HG03159 (cell line): Measurements from ENCODE around the gene WNT2.
"Not testable (repeated sequence)": the region's sequence is repeated elsewhere in the genome, so short reads cannot be mapped to it uniquely, and the experiment has no call there.

ENCODE experiments used
- ATAC-seq: cut with Tn5 transposase; IDR thresholded peaks from one replicate; pipeline ENCODE4 v1.9.1; 2021; ENCODE audit warnings: mild to moderate bottlenecking, moderate library complexity; ENCODE audit not compliant: unreplicated experiment

The WNT2 gene

DNA sequence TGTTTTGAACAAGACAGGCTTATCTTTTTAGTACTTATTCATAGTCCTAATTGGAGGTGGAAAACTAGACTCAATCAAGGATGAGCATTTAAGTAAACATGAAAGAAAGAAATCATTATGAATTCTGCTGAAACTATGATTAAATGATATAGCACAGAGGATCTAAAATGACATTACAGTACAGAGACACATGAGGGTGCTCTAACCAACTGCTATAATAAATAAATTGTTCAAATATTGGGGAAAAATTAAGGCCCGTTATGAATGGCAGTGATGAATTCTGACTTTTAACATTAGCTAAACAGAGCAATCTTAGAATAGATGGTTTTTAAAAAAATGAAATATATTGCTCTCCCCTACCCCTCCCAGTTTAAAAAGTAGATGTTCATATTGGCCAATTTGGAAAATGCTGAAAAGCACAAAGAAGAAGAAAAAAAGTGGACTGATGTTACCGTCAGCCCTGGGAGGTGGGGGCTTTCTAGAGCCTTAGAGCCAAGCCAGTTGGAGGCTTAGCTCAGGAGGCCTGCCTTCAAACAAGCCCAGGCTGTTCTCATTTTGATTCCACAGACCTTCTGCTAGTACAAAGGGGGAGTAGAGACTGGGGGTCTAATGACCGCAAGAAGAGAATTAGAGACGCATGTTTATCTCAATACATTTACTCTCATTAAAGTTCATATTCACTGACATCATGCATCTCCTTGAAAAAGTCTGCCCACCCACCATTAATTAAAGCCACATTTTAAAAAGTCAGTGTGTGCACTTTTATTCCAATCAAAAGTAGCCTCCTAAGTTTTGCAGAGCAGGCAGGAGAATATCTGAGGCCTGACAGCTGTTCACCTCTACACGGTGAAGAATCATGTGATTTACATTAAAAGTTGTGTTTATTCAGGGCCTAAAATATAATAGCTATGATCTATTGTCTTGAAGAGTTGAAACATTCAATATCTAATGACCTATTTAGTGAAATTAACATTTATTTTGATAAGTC, 10.0 kb downstream of the WNT2 start:
- no peak for ATAC-seq

DNA sequence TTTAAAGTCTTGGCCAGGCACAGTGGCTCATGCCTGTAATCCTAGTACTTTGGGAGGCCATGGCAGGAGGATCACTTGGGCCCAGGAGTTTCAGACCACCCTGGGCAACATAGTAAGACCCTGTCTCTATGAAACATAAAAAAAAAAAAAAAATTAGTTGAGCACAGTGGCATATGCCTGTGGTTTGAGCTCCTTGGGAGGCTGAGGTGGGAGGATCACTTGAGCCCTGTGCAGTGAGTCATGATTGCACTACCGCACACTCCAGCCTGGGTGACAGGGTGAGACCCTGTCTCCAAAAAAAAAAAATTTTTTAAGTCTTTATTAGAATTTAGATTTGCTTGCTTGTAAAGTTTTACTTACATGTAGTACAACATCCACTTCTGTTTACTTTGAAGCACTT, 14.0 kb downstream of the WNT2 start:
- ATAC-seq = no peak

DNA sequence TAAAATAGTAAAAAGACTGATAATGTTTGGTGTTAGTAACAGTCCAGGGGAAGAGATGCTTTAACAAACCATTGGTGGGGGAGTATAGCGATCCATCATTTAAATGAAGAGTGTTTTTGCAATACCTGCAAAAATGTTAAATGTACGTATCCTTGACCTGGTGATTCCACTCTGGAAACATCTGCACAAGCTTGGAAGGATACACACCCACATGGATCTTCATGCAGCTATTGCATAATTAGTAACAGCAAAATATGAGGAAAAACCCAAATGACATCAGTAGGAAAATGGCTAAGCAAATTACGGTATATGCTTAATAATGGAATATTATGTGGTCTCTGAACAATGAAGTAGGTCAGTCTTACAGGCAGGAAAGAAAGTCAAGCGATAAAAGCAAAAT, 20.5 kb downstream of the WNT2 start:
- ATAC-seq = no peak

DNA sequence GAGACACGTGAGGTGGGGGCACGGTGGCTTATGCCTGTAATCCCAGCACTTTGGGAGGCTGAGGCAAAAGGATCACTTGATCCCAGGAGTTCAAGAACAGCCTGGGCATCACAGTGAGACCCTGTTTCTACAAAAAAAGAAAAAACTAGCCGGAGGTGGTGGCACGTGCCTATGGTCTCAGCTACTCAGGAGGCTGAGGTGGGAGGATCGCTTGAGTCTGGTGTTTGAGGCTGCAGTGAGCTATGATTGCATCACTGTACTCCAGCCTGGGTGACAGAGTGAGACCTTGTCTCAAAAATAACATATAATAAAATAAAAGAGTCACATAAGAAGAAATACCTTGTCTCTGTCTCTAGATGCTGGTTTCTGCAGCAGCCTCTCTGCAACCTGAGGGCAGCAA, 22.4 kb downstream of the WNT2 start:
- ATAC-seq = not testable (repeated sequence)

DNA sequence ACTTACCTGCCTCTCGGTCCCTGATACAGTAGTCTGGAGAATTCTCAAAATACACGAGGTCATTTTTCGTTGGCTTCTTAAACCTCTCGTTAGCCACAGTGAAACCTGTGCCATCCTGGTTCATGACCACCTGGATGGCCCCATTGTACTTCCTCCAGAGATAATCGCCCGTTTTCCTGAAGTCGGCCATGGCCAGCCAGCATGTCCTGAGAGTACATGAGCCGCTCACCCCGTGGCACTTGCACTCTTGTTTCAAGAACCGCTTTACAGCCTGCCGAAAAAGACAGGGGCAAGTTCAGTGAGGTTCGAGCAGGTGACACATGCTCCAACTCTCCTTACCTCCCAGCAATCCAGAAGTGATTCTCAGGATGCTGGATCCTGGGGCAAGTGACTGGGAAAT, 25.3 kb downstream of the WNT2 start:
- ATAC-seq = no peak

DNA sequence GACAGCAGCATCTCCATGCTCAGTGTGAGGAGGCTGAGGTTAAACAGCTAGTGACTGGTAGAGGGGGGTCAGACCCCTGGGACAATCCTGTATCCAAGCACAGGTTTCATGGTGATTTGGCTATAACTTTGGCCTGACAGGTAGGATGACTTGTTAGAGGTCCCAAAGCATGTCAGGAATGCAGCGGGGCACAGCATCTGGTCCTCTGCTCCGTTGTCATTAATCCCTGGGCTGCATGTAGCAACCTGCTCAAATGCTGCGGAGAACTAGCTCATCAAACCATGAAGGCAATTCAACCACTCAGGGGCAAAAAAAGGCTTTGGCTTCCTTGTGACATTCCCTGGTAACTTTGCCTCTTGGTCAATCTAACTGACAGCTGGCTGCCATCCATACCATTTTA, 26.8 kb downstream of the WNT2 start:
- no peak for ATAC-seq

DNA sequence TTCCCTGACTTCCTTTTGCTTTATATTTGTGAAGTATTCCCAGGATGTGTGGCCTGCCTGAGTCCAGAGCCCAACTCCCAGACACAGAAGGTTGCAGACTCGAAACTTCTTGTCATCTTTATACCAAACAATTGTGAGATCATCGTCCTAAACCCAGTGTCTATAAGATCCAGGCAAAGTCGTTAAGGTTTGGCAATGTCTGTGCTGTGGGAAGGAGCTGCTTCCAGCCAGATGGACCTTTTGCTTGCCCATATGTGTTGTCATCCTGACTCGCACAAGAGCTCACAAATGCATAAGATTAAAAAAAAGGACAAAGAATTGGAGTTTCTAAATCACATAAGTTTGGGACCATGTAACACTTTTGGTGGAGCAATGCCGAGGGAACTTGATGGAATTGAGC, 37.0 kb downstream of the WNT2 start:
- ATAC-seq = no peak

DNA sequence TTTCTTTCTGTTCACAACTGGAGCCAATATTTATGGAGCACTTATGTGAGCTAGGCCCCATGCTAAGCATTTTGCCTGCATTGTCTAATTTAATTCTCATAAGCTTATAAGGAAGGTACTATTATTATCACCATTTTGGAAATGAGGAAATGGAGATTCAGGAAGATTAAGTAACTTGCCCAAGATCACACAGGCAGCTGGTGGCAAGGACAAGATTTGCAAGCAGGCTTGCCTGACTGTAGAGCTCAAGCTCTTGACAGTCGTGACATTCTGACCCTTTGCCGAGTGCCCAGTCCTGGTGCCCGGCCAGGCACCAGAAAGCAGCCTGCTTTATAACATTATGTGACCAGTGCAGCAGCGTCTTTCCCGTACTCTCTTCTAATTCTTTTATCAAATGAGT, 38.2 kb downstream of the WNT2 start:
- ATAC-seq = no peak

DNA sequence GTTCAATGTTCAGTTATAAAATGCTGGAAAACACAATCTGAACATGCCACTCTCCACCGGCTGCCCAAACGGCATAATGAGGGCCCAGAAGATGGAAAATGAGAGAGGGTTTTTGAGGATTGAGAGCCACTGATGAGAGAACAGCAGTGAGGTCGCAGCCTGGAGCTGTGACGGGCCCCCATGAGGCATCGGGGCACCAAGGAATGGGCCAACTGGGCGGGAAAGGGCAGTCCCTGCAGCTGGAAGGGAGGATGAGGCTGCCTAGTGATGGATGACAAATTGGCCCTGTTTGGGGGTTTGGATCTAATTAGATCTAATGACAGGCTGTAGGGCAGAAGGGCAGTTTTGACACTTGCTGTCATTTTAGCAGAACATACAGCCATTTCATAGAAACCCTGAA, 39.1 kb downstream of the WNT2 start:
- no peak for ATAC-seq

DNA sequence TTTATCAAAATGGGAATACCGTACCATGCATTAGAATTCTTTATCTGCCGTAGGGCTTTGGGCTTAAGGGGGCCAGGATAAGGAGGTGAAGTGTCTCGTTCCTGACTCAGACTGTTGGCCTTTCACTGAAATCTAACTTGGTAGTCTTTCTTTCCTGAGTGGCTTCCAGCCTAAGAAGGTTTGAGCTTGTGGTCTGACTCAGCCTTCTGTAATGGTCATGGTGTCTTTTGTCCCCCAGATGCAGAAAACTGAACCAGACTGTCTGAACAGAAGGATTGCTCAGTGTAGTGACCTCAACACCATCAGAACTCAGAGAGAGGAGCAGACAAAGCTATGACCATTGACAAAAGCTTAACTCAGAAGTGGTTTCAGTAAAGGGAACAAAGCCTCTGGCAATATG, 39.5 kb downstream of the WNT2 start:
- ATAC-seq = no peak

DNA sequence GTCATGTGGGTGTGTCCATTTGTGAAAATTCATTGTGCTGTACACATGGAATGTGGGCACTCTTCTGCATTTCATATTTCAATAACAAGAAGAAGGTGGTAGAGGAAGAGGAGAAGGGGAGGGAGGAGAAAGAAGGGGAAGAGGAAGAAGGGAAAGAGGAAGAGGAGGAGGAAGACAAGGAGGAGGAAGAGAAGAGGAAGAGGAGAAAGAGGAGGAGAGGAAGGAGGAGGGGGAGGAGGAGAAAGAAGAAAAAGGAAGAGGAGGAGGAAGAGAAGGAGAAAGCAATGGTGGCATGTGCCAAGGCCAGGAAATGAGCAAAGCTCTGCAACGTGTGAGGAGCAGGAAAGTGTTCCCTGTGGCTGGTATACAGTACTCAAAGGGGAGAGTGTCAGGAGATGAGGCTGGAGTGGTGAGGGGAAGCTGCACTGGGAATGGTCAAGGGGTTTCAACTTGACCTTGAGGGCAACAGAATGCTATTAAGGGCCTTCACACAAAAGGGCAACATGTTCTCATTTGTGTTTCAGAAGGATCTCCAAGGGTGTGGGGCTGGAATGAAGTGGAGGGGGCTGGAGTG, 40.5 kb downstream of the WNT2 start:
- ATAC-seq = no peak

DNA sequence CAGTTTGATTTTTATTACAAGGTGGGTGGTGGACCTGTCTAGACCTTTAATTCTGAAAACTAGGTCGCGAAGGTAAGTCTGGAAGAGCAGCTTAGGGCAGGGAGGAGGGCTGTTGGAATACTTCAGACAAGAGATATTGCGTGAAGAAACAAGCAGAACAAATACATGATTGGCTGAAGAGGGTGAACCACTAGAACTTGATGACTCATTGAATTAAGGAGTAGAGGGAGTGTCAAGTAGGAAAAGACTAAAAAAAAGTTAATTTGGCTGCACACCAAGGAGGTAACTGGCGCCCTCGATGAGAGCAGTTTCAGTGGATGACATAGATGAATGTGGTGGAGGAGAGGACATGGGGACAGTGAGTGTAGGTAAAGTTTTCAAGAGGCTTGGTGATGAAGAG, 41.3 kb downstream of the WNT2 start:
- no peak for ATAC-seq

DNA sequence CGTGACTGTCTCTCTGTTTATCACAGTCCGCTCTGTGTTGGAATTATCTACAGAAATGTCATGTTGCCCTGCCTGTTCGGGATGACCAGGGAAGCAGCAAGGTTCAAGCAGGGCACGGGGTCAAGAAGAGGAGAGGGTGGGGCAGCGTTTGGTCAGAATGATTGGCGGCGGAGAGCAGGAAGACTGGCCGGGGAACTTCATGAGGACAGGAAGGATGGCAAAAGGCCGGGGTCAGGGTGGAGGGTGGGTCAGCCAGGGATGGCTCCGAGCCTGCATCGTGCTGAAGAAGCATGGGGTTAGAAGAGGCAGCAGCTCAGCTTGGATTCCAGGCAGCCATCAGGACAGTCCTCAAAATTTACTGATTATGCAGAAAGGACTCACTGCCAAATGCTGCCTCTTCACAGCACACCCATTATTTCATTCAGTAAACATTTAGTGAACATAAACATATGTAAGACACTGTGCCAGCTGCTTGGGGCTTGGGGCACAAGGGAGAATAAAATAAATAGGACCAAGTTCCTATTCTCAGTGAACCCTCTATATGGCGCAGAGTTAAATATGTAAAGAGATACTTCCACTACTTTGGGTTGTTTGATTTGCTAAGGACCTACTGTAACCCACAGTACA, 42.8 kb downstream of the WNT2 start:
- ATAC-seq = no peak

DNA sequence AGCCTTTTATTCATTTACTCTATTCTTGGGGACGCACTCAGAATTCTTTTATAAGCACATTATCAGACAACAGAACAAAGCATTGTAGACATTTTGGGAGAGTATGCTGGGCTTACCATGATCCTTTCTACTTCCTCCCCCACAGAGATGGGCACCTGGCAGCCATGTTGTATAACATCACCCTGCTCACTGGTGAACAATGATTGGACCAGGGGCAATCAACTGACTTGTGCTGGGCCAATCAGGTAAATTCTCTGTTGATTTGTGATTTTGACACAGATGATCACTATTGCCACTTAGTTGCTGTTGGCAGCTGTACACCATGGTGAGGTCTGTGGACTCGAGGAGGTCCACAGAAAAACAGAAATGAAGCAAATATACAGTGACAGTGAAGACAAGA, 43.7 kb downstream of the WNT2 start:
- no peak for ATAC-seq

DNA sequence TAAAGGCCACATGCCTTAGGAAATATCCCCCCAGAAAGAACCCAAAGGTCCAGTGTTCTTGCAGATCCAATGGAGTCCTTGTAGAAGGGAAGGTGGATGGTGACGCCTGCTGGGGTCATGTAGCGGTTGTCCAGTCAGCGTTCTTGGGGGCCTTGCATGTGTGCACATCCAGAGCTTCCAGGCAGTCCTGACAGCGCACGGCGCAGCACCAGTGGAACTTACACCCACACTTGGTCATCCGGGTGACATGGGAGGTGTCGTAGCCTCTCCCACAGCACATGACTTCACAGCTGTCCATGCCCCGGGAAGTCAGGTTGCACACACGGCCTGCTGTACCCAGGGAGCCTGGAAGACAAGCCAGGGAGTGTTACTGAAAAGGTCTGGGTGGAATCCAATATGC, 44.8 kb downstream of the WNT2 start:
- ATAC-seq = no peak

DNA sequence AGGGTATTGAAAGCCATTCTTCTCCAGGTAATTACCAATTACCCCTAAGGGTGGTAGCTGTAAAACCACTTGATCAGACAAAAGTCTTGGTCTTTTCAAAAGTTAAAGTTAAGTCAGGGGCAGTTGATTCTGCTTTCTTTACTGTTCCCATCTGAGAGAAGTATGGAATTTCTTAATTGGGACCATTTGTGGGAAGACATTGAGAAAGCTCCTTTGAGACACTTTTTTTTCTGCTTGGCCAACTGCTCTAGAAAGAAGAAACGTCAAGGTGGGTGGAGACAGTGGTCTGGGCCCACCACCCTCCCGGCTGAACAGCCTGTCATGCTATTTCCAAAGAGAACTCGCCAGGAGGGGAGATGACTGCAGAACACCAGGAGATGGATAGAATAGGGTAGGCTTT, 45.3 kb downstream of the WNT2 start:
- ATAC-seq = no peak

DNA sequence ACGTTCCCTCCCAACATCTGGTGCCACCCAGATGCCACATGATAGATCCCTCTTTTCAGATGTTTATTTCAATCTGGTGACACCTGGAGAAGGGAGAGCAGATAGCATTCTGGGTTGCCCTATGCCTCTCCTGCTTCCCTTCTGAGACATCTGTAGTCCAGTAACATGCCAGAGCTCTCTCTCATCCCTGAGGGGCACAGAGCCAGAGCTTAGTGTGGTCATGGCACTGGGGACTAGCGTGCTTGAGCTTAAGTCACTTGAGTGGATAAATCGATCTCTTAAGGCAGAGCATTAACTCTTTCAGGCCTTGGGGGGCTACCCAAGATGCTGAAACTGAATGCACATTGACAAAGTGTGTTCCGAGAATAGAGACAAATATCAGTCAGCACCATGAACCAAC, 47.9 kb downstream of the WNT2 start:
- ATAC-seq = no peak

DNA sequence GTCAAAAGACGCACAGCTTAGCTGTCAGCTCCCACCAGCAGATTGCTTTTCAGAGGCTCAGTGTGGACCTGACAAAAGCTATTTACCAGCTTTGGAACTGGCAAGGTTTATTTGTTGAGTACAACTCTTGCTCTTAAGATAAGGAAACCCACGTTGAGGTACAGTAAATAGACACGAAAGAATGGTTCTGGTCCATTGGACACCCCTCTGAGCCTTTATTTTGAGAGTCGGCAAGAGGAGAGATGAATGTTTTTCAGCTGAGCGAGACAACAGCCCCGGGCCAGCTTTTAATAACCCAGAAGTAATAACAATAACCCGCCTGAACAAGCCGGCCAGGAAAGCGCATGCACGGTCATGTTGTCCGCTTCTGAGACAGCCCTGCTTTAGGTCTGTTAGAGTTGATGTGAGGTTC, 49.0 kb downstream of the WNT2 start:
- no peak for ATAC-seq

DNA sequence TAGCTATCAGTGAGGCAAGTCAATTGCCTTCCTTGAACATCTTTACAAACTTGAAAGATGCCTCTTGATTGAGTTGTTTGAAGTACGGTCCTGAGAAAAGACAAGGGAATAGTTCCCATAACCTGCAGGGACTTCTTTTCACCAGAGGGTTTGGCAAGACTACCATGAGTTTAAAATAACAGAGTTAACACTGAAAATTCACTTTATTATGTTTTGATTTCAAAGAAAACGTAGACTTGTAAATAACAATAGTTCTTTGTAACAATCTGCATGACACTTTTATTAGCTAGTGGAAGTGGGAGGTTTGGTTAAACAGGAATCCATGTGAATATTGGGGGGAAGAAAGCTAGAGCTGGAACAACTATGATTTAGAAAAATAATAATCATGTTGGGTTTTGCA, 49.5 kb downstream of the WNT2 start:
- ATAC-seq = no peak

DNA sequence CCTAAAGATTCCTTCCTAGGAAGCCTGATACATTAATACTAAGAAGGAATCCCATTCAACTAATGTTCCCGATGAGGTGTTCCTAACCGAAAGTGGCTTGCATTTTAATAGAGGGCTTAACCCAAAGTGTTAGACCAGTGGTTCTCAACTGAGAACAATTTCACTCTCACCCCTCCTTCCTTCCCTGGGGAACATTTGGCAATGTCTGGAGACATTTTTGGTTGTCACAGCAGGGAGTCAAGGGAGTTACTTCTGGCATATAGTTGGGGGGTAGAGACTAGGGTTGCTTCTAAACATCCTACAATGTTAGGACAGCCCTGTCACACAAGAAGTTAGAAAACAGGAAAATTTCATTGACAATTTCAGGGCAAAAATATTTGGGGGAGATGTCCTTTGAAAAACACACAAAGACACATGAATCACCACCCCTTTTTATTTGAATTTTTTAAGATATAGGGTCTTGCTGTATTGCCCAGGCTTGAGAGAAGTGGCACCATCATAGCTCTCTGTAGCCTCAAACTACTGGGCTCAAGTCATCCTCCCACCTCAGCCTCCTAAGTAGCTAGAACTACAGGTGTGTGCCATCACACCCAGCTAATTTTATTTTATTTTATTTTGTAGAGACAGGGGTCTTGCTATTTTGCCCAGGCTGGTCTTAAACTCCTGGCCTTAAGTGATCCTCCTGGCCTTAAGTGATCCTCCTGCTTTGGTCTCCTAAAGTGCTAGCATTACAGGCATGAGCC, 50.7 kb downstream of the WNT2 start:
- ATAC-seq = no peak

DNA sequence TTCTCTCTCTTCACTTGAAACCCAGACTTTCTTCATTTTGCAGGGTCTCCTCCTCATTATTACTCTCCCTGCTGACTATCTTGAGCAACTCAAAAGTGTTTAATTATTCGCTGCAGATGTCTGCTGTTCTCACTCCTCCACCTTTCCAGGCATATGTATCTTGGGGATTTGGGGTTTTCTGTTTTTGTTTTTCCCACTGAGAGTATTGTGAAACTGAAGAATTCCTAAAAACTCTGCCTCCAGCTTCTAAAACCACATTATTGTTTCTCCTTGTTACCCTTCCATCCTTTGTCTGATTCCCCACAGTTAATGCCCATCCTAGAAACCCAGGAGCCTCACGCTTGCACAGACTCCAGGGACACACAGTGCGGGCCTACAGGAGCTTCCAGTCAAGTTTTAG, 51.3 kb downstream of the WNT2 start:
- no peak for ATAC-seq
